Natural killer cell (primary cell): ENCODE data around the gene MYCBP2. TPM values are rescaled to one million over a fixed set of nuclear protein-coding genes. Genes with fewer than 3 reads are reported as not detected.

Source experiments
- ATAC-seq, 3 donors: fragments of 150-1000 bp in 2 of 3; fragments of 200-7000 bp in 1 of 3; cut with Tn5 transposase; 1 replicate in 1 of 3; 2 replicates in 2 of 3; pipeline ENCODE4 v1.10.0; 2021; ENCODE audit warnings: mild to moderate bottlenecking in 2 of 3, moderate library complexity in 2 of 3
- DNase-seq, 2 donors: peaks; one replicate each; pipeline versions ENCODE4 v3.0.0 to v3.0.0-alpha.2; 2013 to 2021; ENCODE audit warnings: mixed read lengths in 1 of 2
- H3K27ac ChIP-seq: one replicate; pipeline ENCODE4 v1.5.1; 2013; ENCODE audit warnings: mild to moderate bottlenecking, low read length
- H3K27me3 ChIP-seq: one replicate; pipeline ENCODE4 v1.6.1; 2013; ENCODE audit warnings: low read length; ENCODE audit not compliant: control insufficient read depth, insufficient read depth
- H3K36me3 ChIP-seq: one replicate; pipeline ENCODE4 v1.6.1; 2013; ENCODE audit warnings: low read length; ENCODE audit not compliant: control insufficient read depth, insufficient read depth
- H3K4me1 ChIP-seq: one replicate; pipeline ENCODE4 v1.6.1; 2013; ENCODE audit warnings: low read length; ENCODE audit not compliant: control insufficient read depth, insufficient read depth
- H3K4me3 ChIP-seq: one replicate; pipeline ENCODE4 v1.5.1; 2013; ENCODE audit warnings: low read length
- H3K9me3 ChIP-seq: one replicate; pipeline ENCODE4 v1.6.1; 2013; ENCODE audit warnings: low read length; ENCODE audit not compliant: control insufficient read depth, insufficient read depth
- H3K27ac Mint-ChIP-seq, 2 donors: one replicate each; pipeline ENCODE4 v1.8.0; 2022; ENCODE audit warnings: mild to moderate bottlenecking in 2 of 2, mixed read lengths in 2 of 2, moderate library complexity in 1 of 2
- H3K27me3 Mint-ChIP-seq, 2 donors: one replicate each; pipeline ENCODE4 v1.8.0; 2022; ENCODE audit warnings: low read depth in 2 of 2, mixed read lengths in 2 of 2
- H3K36me3 Mint-ChIP-seq: one replicate; pipeline ENCODE4 v1.8.0; 2022; ENCODE audit warnings: mixed read lengths
- H3K4me1 Mint-ChIP-seq, 2 donors: one replicate each; pipeline ENCODE4 v1.8.0; 2022; ENCODE audit warnings: mixed read lengths in 2 of 2
- H3K4me3 Mint-ChIP-seq: one replicate; pipeline ENCODE4 v1.8.0; 2022; ENCODE audit warnings: mild to moderate bottlenecking, moderate library complexity, mixed read lengths
- H3K9me3 Mint-ChIP-seq, 2 donors: one replicate each; pipeline ENCODE4 v1.8.0; 2022; ENCODE audit warnings: mixed read lengths in 2 of 2
- WGBS: methylation state at CpG from one replicate; pipeline ENCODE4 v1.1.7; 2013; ENCODE audit warnings: missing lambda C conversion rate; ENCODE audit not compliant: insufficient coverage; 5-methylcytosine and 5-hydroxymethylcytosine counted together
- intact Hi-C: fragments of 100-400 bp; cut with micrococcal nuclease; formaldehyde crosslinking; loops from one replicate; pipeline ENCODE4 v1.14.2; 2022
- total RNA-seq, 4 donors: library from RNA; stranded (reverse); fragments of 120-200 nt in 1 of 4; gene quantifications; one replicate each; pipeline versions ENCODE4 v1.2.3 to v1.2.4, GENCODE V29; 2013 to 2022
- TF ChIP-seq, protein P1 (sequence below): fragments of 200-600 bp; IDR thresholded peaks from one replicate; pipeline ENCODE4 v1.8.0; 2022; ENCODE audit warnings: antibody characterized with exemption

MYCBP2 gene
- total RNA-seq, 3 donors from 2014 or later (not counting 1 experiment from before 2014, with no cell fraction given) = 119 to 155 (median 147) TPM

DNA sequence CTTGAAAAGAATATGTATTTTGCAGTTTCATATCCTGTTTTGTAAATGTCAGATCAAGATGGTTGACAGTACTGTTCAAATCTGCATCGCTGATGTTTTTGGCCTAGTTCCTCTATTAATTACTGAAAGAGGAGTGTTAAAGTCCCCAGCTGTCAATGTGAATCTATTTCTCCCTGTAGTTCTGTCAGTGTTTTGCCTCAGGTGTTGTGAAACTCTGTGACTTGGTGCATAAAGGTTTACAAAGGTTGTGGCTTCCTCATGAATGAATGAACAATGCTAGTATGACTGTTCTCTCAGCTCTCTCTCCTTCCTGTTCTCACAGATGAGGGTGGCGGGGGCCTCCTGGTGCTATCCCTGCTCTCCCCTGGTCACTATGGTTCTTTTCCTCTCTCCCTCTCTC, 142.4 kb downstream of the MYCBP2 start:
- H3K36me3 Mint-ChIP-seq = peaks cover 24% of the 10 kb centered on the region
- peak overlapping the region; percentile 48 to 62 for H3K27ac Mint-ChIP-seq
- H3K27me3 Mint-ChIP-seq = no peaks in the 10 kb centered on the region
- intact Hi-C loops = loop anchor here (10.0 kb wide), 1 partner anchor 290 kb away; no protein-coding TSS in a partner anchor
- peak overlapping the region; percentile 33 for H3K27ac ChIP-seq
- peaks cover 5% of the 10 kb centered on the region in 2 donors for H3K4me1 Mint-ChIP-seq
- TF ChIP-seq, protein P1, sequence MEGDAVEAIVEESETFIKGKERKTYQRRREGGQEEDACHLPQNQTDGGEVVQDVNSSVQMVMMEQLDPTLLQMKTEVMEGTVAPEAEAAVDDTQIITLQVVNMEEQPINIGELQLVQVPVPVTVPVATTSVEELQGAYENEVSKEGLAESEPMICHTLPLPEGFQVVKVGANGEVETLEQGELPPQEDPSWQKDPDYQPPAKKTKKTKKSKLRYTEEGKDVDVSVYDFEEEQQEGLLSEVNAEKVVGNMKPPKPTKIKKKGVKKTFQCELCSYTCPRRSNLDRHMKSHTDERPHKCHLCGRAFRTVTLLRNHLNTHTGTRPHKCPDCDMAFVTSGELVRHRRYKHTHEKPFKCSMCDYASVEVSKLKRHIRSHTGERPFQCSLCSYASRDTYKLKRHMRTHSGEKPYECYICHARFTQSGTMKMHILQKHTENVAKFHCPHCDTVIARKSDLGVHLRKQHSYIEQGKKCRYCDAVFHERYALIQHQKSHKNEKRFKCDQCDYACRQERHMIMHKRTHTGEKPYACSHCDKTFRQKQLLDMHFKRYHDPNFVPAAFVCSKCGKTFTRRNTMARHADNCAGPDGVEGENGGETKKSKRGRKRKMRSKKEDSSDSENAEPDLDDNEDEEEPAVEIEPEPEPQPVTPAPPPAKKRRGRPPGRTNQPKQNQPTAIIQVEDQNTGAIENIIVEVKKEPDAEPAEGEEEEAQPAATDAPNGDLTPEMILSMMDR = no peak
- peaks cover 71% of the 10 kb centered on the region for H3K36me3 ChIP-seq
- H3K9me3 Mint-ChIP-seq = no peaks in the 10 kb centered on the region
- H3K4me3 ChIP-seq = no peak overlapping the region
- H3K9me3 ChIP-seq = no peaks in the 10 kb centered on the region
- 50% methylated on average over 2 of the region's 2 CpGs for WGBS
- ATAC-seq (no peak), DNase-seq (no peak)
- H3K27me3 ChIP-seq = no peaks in the 10 kb centered on the region
- no peaks in the 10 kb centered on the region for H3K4me1 ChIP-seq
- H3K4me3 Mint-ChIP-seq = no peak overlapping the region

DNA sequence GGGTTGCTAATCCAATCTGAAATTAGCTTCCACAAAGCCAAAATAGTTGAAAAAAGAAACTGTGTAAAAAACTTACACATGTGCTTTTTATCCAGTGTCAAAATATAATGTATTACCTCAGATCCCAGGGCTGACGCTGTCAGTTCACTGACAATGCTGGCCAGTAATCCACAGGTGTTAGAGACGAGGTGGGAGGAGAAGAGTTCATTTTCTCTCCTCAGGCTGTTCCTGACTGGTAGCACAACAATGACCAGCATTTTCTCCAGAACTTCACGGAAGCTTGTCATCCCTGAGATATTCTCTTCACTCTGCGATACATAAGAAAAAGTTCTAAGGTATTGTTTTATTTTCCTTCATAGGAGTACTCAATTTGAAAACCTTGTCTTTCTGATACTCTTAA, 146.9 kb downstream of the MYCBP2 start:
- DNase-seq (no peak), ATAC-seq (no peak)
- TF ChIP-seq, protein P1 = no peak
- peaks cover 5% of the 10 kb centered on the region in 2 donors for H3K4me1 Mint-ChIP-seq
- peaks cover 87% of the 10 kb centered on the region for H3K36me3 ChIP-seq
- no peak overlapping the region for H3K4me3 Mint-ChIP-seq
- no peaks in the 10 kb centered on the region for H3K27me3 Mint-ChIP-seq
- no peak overlapping the region for H3K27ac Mint-ChIP-seq
- H3K4me1 ChIP-seq = no peaks in the 10 kb centered on the region
- intact Hi-C loops = loop anchor here (10.0 kb wide), 1 partner anchor 295 kb away; no protein-coding TSS in a partner anchor
- H3K36me3 Mint-ChIP-seq = peaks cover 18% of the 10 kb centered on the region
- H3K27me3 ChIP-seq = no peaks in the 10 kb centered on the region
- H3K27ac ChIP-seq = no peak overlapping the region
- no peaks in the 10 kb centered on the region for H3K9me3 Mint-ChIP-seq
- H3K4me3 ChIP-seq = no peak overlapping the region
- no peaks in the 10 kb centered on the region for H3K9me3 ChIP-seq
- 94% methylated on average over 4 of the region's 4 CpGs for WGBS

DNA sequence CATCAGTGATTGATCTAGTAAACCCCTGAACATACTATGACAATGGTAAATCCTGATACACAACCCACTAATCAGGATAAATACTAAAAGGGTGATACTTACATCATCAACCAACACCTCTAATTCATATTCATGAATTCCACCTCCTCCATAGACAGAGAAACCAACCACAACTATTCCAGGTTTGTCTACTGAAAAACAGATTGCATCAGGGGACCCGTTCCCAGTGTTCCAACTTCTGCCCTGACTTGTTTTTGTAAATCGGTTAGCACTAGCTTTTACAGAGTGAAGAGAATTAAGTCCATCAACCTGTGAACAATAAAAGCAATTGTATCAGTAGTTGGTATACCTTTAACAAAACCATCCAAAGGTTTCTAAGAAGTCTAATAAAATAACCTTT, 149.2 kb downstream of the MYCBP2 start:
- no peaks in the 10 kb centered on the region for H3K27me3 Mint-ChIP-seq
- Histone ChIP-seq H3K27me3 (no peaks in the 10 kb centered on the region), H3K9me3 (no peaks in the 10 kb centered on the region), H3K4me1 (no peaks in the 10 kb centered on the region), H3K27ac (no peak overlapping the region), H3K36me3 (peaks cover 88% of the 10 kb centered on the region), H3K4me3 (no peak overlapping the region)
- no peak overlapping the region for H3K27ac Mint-ChIP-seq
- ATAC-seq (no peak), DNase-seq (no peak)
- WGBS = 90% methylated on average over 2 of the region's 2 CpGs
- H3K4me1 Mint-ChIP-seq = peaks cover 5 to 9% of the 10 kb centered on the region in 2 donors
- intact Hi-C loops = no loop called here
- TF ChIP-seq, protein P1 = no peak
- H3K9me3 Mint-ChIP-seq = no peaks in the 10 kb centered on the region
- peaks cover 12% of the 10 kb centered on the region for H3K36me3 Mint-ChIP-seq
- no peak overlapping the region for H3K4me3 Mint-ChIP-seq

DNA sequence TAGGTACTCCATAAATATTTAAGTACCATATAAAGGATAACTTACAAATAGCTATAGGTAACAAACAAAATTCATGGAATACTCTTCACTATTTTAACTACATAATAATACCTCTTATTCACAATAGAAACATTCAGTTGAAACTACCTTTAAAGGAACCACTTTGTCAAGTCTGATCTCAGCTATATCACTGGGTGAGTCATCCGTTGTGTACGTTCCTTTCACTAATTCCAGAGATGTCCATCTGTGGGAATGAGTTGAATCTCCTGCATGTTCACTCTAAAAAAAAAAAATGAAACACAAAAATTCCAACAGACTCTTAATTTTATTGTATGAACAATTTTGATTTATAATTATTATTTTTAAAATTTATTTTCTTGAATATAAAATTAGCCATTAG, 150.5 kb downstream of the MYCBP2 start:
- Histone ChIP-seq H3K9me3 (no peaks in the 10 kb centered on the region), H3K27ac (no peak overlapping the region), H3K27me3 (no peaks in the 10 kb centered on the region), H3K36me3 (peaks cover 89% of the 10 kb centered on the region), H3K4me3 (no peak overlapping the region), H3K4me1 (no peaks in the 10 kb centered on the region)
- Mint-ChIP-seq H3K36me3 (peaks cover 12% of the 10 kb centered on the region), H3K27ac (no peak overlapping the region), H3K9me3 (no peaks in the 10 kb centered on the region), H3K4me3 (no peak overlapping the region), H3K4me1 (peaks cover 10 to 16% of the 10 kb centered on the region in 2 donors), H3K27me3 (no peaks in the 10 kb centered on the region)
- ATAC-seq (no peak), DNase-seq (no peak)
- WGBS = no CpG with 5 or more reads among the region's 2 CpGs
- intact Hi-C loops = no loop called here
- TF ChIP-seq, protein P1 = no peak
